H1 (cell line): ENCODE results near the gene TRIM40. TPM values are rescaled to one million over a fixed set of nuclear protein-coding genes. Genes with fewer than 3 reads are reported as not detected.

Experiments used
- CTCF ChIA-PET: fragments of 300-600 bp; sonication (Branson Sonifier 250); formaldehyde crosslinking; loops from one replicate; lab custom pipeline; 2021; ENCODE audit not compliant: partially characterized antibody; lab: Charles Lee
- POLR2A ChIA-PET: fragments of 300-600 bp; sonication (Branson Sonifier 250); formaldehyde crosslinking; loops from one replicate; lab custom pipeline; 2021; ENCODE audit warnings: inconsistent platforms; ENCODE audit not compliant: partially characterized antibody; lab: Charles Lee
- DNase-seq, 2 experiments: peaks; one replicate each; pipeline versions ENCODE4 v3.0.0 to v3.0.0-alpha.2; 2010 to 2022; ENCODE audit warnings: low spot score in 2 of 2, low read depth in 1 of 2, mixed read lengths in 1 of 2
- FAIRE-seq: peaks from 2 replicates; lab custom pipeline; 2011; peaks lifted over from hg19 to GRCh38; lab: Jason Lieb, UNC
- H2AFZ ChIP-seq: 2 replicates; pipeline ENCODE4 v1.8.1; 2012; ENCODE audit warnings: low read length, inconsistent platforms
- H2AK5ac ChIP-seq: 2 replicates; pipeline ENCODE4 v1.6.1; 2013; ENCODE audit warnings: low read depth, low read length
- H2BK120ac ChIP-seq: replicated peaks from 2 replicates; pipeline ENCODE3; 2013; ENCODE audit warnings: low read depth, low read length, inconsistent platforms
- H2BK12ac ChIP-seq: 2 replicates; pipeline ENCODE4 v1.6.1; 2013; ENCODE audit warnings: low read depth, low read length
- H2BK15ac ChIP-seq: 2 replicates; pipeline ENCODE4 v1.6.1; 2013; ENCODE audit warnings: low read length
- H2BK20ac ChIP-seq: 2 replicates; pipeline ENCODE4 v1.6.1; 2013; ENCODE audit warnings: low read length
- H2BK5ac ChIP-seq: 2 replicates; pipeline ENCODE4 v1.6.1; 2013; ENCODE audit warnings: low read depth, low read length
- H3K14ac ChIP-seq: 2 replicates; pipeline ENCODE4 v1.6.1; 2013; ENCODE audit warnings: inconsistent platforms; ENCODE audit not compliant: insufficient read length
- H3K18ac ChIP-seq: 2 replicates; pipeline ENCODE4 v1.6.1; 2013; ENCODE audit warnings: low read length; ENCODE audit errors: extremely low read depth
- H3K23ac ChIP-seq: 2 replicates; pipeline ENCODE4 v1.6.1; 2013; ENCODE audit warnings: inconsistent platforms; ENCODE audit not compliant: insufficient read length
- H3K23me2 ChIP-seq: 2 replicates; pipeline ENCODE4 v1.6.1; 2013; ENCODE audit warnings: low read depth, low read length
- H3K27ac ChIP-seq: 2 replicates; pipeline ENCODE4 v1.6.1; 2011; ENCODE audit warnings: low read depth, low read length, inconsistent platforms
- H3K27me3 ChIP-seq, 4 experiments: replicated peaks in 1 of 4; 1 replicate in 1 of 4; 2 replicates in 3 of 4; pipeline versions ENCODE4 v1.6.1 to v1.8.1; 2011 to 2013; ENCODE audit warnings: low read length in 3 of 4, mild to moderate bottlenecking in 3 of 4, inconsistent platforms in 2 of 4, mixed read lengths in 2 of 4, moderate library complexity in 1 of 4; ENCODE audit not compliant: control insufficient read depth in 3 of 4, insufficient read depth in 3 of 4; ENCODE audit errors: extremely low read depth in 1 of 4
- H3K36me3 ChIP-seq, 4 experiments: 2 replicates each; pipeline versions ENCODE4 v1.6.1 to v1.8.1; 2011 to 2013; ENCODE audit warnings: mild to moderate bottlenecking in 4 of 4, low read length in 3 of 4, moderate library complexity in 2 of 4, control low read depth in 1 of 4, inconsistent platforms in 1 of 4; ENCODE audit not compliant: insufficient read depth in 4 of 4, control insufficient read depth in 2 of 4
- H3K4ac ChIP-seq: replicated peaks from 2 replicates; pipeline ENCODE3; 2013; ENCODE audit warnings: low read length, low read depth, mixed read lengths, inconsistent platforms; ENCODE audit not compliant: insufficient read length
- H3K4me1 ChIP-seq, 4 experiments: replicated peaks in 1 of 4; 1 replicate in 1 of 4; 2 replicates in 3 of 4; pipeline versions ENCODE4 v1.6.1 to v1.8.1; 2011 to 2013; ENCODE audit warnings: low read length in 3 of 4, inconsistent platforms in 2 of 4, mixed read lengths in 1 of 4; ENCODE audit not compliant: insufficient read depth in 4 of 4, control insufficient read depth in 3 of 4
- H3K4me2 ChIP-seq, 2 experiments: 2 replicates each; pipeline versions ENCODE4 v1.6.1 to v1.8.1; 2011 to 2013; ENCODE audit warnings: low read depth in 2 of 2, low read length in 2 of 2, control low read depth in 1 of 2, inconsistent platforms in 1 of 2, mild to moderate bottlenecking in 1 of 2; ENCODE audit not compliant: insufficient read depth in 1 of 2
- H3K4me3 ChIP-seq, 4 experiments: fragments of 200-600, 300-600 bp in 1 of 4; sonication (generic), shearing (Covaris generic), sonication (Bioruptor Twin) in 1 of 4; 2 replicates each; pipeline versions ENCODE4 v1.5.1 to v1.8.1; 2011 to 2016; ENCODE audit warnings: low read length in 4 of 4, low read depth in 3 of 4, control low read depth in 2 of 4, inconsistent platforms in 2 of 4, mild to moderate bottlenecking in 2 of 4, mixed read lengths in 1 of 4, moderate library complexity in 1 of 4; ENCODE audit not compliant: insufficient read depth in 2 of 4; ENCODE audit errors: extremely low read depth in 1 of 4
- H3K56ac ChIP-seq: replicated peaks from 2 replicates; pipeline ENCODE3; 2013; ENCODE audit warnings: low read depth, mild to moderate bottlenecking, mixed read lengths, low read length, inconsistent platforms; ENCODE audit not compliant: insufficient read length
- H3K79me1 ChIP-seq: 2 replicates; pipeline ENCODE4 v1.6.1; 2013; ENCODE audit warnings: low read depth, low read length, control low read depth
- H3K79me2 ChIP-seq, 2 experiments: 2 replicates each; pipeline versions ENCODE4 v1.6.1 to v1.8.1; 2012 to 2013; ENCODE audit warnings: low read length in 2 of 2, mild to moderate bottlenecking in 2 of 2, inconsistent platforms in 1 of 2; ENCODE audit not compliant: insufficient read depth in 2 of 2, control insufficient read depth in 1 of 2
- H3K9ac ChIP-seq, 4 experiments: replicated peaks in 1 of 4; 1 replicate in 1 of 4; 2 replicates in 3 of 4; pipeline versions ENCODE4 v1.6.1 to v1.8.1; 2011 to 2013; ENCODE audit warnings: low read depth in 3 of 4, low read length in 3 of 4, control low read depth in 2 of 4, mild to moderate bottlenecking in 2 of 4, moderate library complexity in 2 of 4, inconsistent platforms in 1 of 4; ENCODE audit errors: extremely low read depth in 1 of 4
- H3K9me3 ChIP-seq, 2 experiments: 2 replicates each; pipeline versions ENCODE4 v1.6.1 to v1.8.1; 2012 to 2013; ENCODE audit warnings: mild to moderate bottlenecking in 2 of 2, moderate library complexity in 2 of 2, control low read depth in 1 of 2, inconsistent platforms in 1 of 2, low read depth in 1 of 2, low read length in 1 of 2, mixed read lengths in 1 of 2; ENCODE audit not compliant: insufficient read depth in 2 of 2
- H4K20me1 ChIP-seq, 2 experiments: replicated peaks in 1 of 2; 2 replicates each; pipeline versions ENCODE3 to v1.8.1; 2011 to 2013; ENCODE audit warnings: inconsistent platforms in 2 of 2, low read length in 2 of 2, mild to moderate bottlenecking in 1 of 2; ENCODE audit not compliant: insufficient read depth in 2 of 2, control insufficient read depth in 1 of 2
- H4K5ac ChIP-seq: 2 replicates; pipeline ENCODE4 v1.6.1; 2013; ENCODE audit warnings: low read length, low read depth, mixed read lengths, inconsistent platforms; ENCODE audit not compliant: insufficient read length
- H4K8ac ChIP-seq: 2 replicates; pipeline ENCODE4 v1.8.0; 2013; ENCODE audit warnings: mild to moderate bottlenecking, moderate library complexity, low read length, inconsistent platforms; ENCODE audit not compliant: insufficient read depth; ENCODE audit errors: extremely low read depth
- H4K91ac ChIP-seq: replicated peaks from 2 replicates; pipeline ENCODE3; 2013; ENCODE audit warnings: low read length, mixed read lengths, inconsistent platforms; ENCODE audit not compliant: insufficient read length
- BCL11A ChIP-seq, 2 experiments: IDR thresholded peaks; one replicate each; pipeline ENCODE4 v1.6.1; 2011; ENCODE audit warnings: low read depth in 2 of 2, low read length in 2 of 2, mild to moderate bottlenecking in 2 of 2
- BRCA1 ChIP-seq: IDR thresholded peaks from 2 replicates; pipeline ENCODE4 v1.6.1; 2012; ENCODE audit warnings: low read depth, low read length, improper control_type of control experiment
- CBX8 ChIP-seq: fragments of 300-800, 300-1000 bp; sonication (generic); IDR thresholded peaks from 2 replicates; pipeline ENCODE4 v1.7.1; 2016; ENCODE audit warnings: low read depth, low read length, borderline replicate concordance
- CEBPB ChIP-seq: IDR thresholded peaks from 2 replicates; pipeline ENCODE4 v1.6.1; 2012; ENCODE audit warnings: low read depth, low read length
- POU5F1 ChIP-seq: IDR thresholded peaks from 2 replicates; pipeline ENCODE4 v1.6.1; 2011; ENCODE audit warnings: low read depth, mild to moderate bottlenecking, low read length, moderate library complexity
- RNF2 ChIP-seq: fragments of 200-900, 300-1000 bp; sonication (generic); IDR thresholded peaks from 2 replicates; pipeline ENCODE4 v1.7.1; 2016; ENCODE audit warnings: borderline replicate concordance, low read depth, mild to moderate bottlenecking, antibody characterized with exemption, low read length; ENCODE audit not compliant: poor library complexity, severe bottlenecking; ENCODE audit errors: missing control alignments
- SP1 ChIP-seq: IDR thresholded peaks from 2 replicates; pipeline ENCODE4 v1.6.1; 2011; ENCODE audit warnings: low read depth, low read length
- SP2 ChIP-seq: IDR thresholded peaks from 2 replicates; pipeline ENCODE4 v1.6.1; 2012; ENCODE audit warnings: mild to moderate bottlenecking, low read length, inconsistent platforms
- SRF ChIP-seq: IDR thresholded peaks from 2 replicates; pipeline ENCODE4 v1.6.1; 2011; ENCODE audit warnings: mild to moderate bottlenecking, low read depth, low read length, moderate library complexity
- TAF1 ChIP-seq: IDR thresholded peaks from 2 replicates; pipeline ENCODE4 v1.6.1; 2011; ENCODE audit warnings: mild to moderate bottlenecking, low read depth, low read length
- WGBS, 2 experiments: shearing (Covaris generic) in 1 of 2; methylation state at CpG; one replicate each; pipeline versions ENCODE4 v1.1.6 to v1.1.7; 2013 to 2015; ENCODE audit warnings: low lambda C conversion rate in 2 of 2, mixed read lengths in 2 of 2, inconsistent platforms in 1 of 2, low coverage in 1 of 2, missing lambda C conversion rate in 1 of 2; ENCODE audit not compliant: insufficient replicate concordance in 2 of 2, insufficient coverage in 1 of 2, insufficient read length in 1 of 2; ENCODE audit errors: extremely low coverage in 1 of 2, missing lambda C conversion rate in 1 of 2; 5-methylcytosine and 5-hydroxymethylcytosine counted together
- polyA plus RNA-seq, 7 experiments: library from polyadenylated mRNA; depleted of rRNA in 3 of 7; stranded (reverse) in 5 of 7; unstranded in 2 of 7; fragments of >200 nt in 5 of 7; fragments of 200-250 nt in 2 of 7; gene quantifications; 1 replicate in 5 of 7; 2 replicates in 1 of 7; 4 replicates in 1 of 7; pipeline versions ENCODE4 v1.2.1 to v1.2.3, GENCODE V29; 2011 to 2013; ENCODE audit warnings: missing spikeins in 2 of 7, mixed read lengths in 2 of 7
- total RNA-seq: library from RNA; stranded (reverse); fragmentation: NEBNext Ultra II Directional; extraction: Animal tissue kit (Norgen Biotek cat#: 25700); gene quantifications from 2 replicates; pipeline ENCODE4 v1.2.1, GENCODE V29; 2021
- TF ChIP-seq, protein P1 (sequence below): IDR thresholded peaks from 2 replicates; pipeline ENCODE4 v1.6.1; 2011; ENCODE audit warnings: low read depth, mild to moderate bottlenecking, low read length; ENCODE audit not compliant: insufficient read depth
- TF ChIP-seq, protein P2 (sequence below): IDR thresholded peaks from 2 replicates; pipeline ENCODE4 v1.6.1; 2012; ENCODE audit warnings: inconsistent platforms
- TF ChIP-seq, protein P3 (sequence below): IDR thresholded peaks from 2 replicates; pipeline ENCODE4 v1.6.1; 2012; ENCODE audit warnings: inconsistent platforms

The TRIM40 gene
- total and polyA plus RNA-seq, 2 of the 8 experiments (the other 6 are each of a cell fraction or from before 2014, with no cell fraction given), result not detected

DNA sequence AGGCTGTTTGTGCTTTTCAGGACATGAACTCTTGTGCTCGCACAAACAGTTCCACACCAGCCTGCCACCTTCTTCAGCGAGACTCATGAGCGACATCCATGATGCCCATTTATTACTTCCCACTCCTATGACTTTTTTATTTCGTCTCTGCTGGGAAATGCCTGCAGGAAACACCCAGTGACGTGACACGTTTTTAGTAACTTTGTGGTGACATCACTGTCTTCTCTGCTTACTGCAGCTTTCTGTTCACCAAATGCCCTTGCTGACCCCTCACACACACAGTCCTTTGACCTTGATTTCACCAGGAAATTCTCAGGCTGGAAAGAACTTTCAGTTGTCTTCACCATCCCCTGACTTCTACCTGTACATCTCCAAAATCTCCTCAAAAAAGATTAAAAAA, 8.9 kb downstream of the TRIM40 start:
- 0 out of 7 replicates have a peak, but pooled peaks cover 0 to 3% (median 0%) of the 10 kb centered on the region in 4 experiments for H3K27me3 ChIP-seq
- H3K27ac ChIP-seq, result no peak overlapping the region
- no peak overlapping the region for H3K4ac ChIP-seq
- no peak overlapping the region for H2BK15ac ChIP-seq
- no peak overlapping the region for H3K56ac ChIP-seq
- H3K14ac ChIP-seq, result no peak overlapping the region
- no peak overlapping the region for H2BK120ac ChIP-seq
- H3K9me3 ChIP-seq, result no peaks in the 10 kb centered on the region
- H3K4me1 ChIP-seq, result peaks cover 0 to 4% (median 0%) of the 10 kb centered on the region in 4 experiments; a peak in 2 of 7 replicates
- no peak overlapping the region for H4K8ac ChIP-seq
- no peak overlapping the region for H3K9ac ChIP-seq
- no peak overlapping the region for H3K23ac ChIP-seq
- no peak overlapping the region for H4K5ac ChIP-seq
- no peaks in the 10 kb centered on the region for H3K79me1 ChIP-seq
- H3K4me3 ChIP-seq, result no peak overlapping the region
- H2AFZ ChIP-seq, result 0 out of 2 replicates have a peak overlapping the region, but pooled peaks have one; percentile 4
- DNase-seq (no peak), FAIRE-seq (no peak)
- no peak overlapping the region for H2BK12ac ChIP-seq
- no peak overlapping the region for H4K91ac ChIP-seq
- H3K23me2 ChIP-seq, result no peaks in the 10 kb centered on the region
- H2BK20ac ChIP-seq, result no peak overlapping the region
- no peaks in the 10 kb centered on the region for H3K36me3 ChIP-seq
- no peaks in the 10 kb centered on the region for H4K20me1 ChIP-seq
- H2AK5ac ChIP-seq, result no peak overlapping the region
- H2BK5ac ChIP-seq, result no peak overlapping the region
- H3K79me2 ChIP-seq, result no peaks in the 10 kb centered on the region
- ChIA-PET POLR2A (interaction anchor here (0.5 kb wide), 1 partner anchor 8 kb away, joined by 3 read pairs; no protein-coding TSS in a partner anchor), CTCF (interaction anchor here (0.6 to 5.4 kb wide), 5 partner anchors 10 to 108 kb away, joined by 3 to 27 read pairs (median 3); no protein-coding TSS in a partner anchor)
- H3K4me2 ChIP-seq, result no peak overlapping the region
- no peak overlapping the region for H3K18ac ChIP-seq
- WGBS, 2 experiments, result 91% methylated on average over 6 of the region's 6 CpGs; no CpG with 5 or more reads in 1 of the 2 experiments
- TF ChIP-seq SRF (no peak), SP2 (no peak), CBX8 (no peak), SP1 (no peak), TAF1 (no peak), CEBPB (no peak), BCL11A (IDR thresholded peaks at IDR 0.05; ENCODE audit: low read depth in 2 of 2, low read length in 2 of 2) (no peak), RNF2 (no peak), POU5F1 (no peak), BRCA1 (no peak)
- TF ChIP-seq, protein P1, sequence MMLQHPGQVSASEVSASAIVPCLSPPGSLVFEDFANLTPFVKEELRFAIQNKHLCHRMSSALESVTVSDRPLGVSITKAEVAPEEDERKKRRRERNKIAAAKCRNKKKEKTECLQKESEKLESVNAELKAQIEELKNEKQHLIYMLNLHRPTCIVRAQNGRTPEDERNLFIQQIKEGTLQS, result no peak
- TF ChIP-seq, protein P2, sequence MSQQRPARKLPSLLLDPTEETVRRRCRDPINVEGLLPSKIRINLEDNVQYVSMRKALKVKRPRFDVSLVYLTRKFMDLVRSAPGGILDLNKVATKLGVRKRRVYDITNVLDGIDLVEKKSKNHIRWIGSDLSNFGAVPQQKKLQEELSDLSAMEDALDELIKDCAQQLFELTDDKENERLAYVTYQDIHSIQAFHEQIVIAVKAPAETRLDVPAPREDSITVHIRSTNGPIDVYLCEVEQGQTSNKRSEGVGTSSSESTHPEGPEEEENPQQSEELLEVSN, result no peak
- TF ChIP-seq, protein P3, sequence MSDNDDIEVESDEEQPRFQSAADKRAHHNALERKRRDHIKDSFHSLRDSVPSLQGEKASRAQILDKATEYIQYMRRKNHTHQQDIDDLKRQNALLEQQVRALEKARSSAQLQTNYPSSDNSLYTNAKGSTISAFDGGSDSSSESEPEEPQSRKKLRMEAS, result no peak
